CD4-positive, alpha-beta T cell (primary cell): ENCODE measurements around the gene IL1R2. TPM values are rescaled to one million over a fixed set of nuclear protein-coding genes. Genes with fewer than 3 reads are reported as not detected.

Experiments
- ATAC-seq: fragments of 200-7000 bp; cut with Tn5 transposase; one replicate; pipeline ENCODE4 v1.10.0; 2022; ENCODE audit warnings: mild to moderate bottlenecking; ENCODE audit not compliant: poor library complexity
- CTCF ChIA-PET: fragments of 350-600 bp; sonication (Branson Sonifier 250); formaldehyde crosslinking; loops from one replicate; lab custom pipeline; 2021; ENCODE audit warnings: antibody characterized with exemption, inconsistent platforms; lab: Charles Lee
- POLR2A ChIA-PET: fragments of 350-600 bp; sonication (Branson Sonifier 250); formaldehyde crosslinking; loops from one replicate; lab custom pipeline; 2021; ENCODE audit warnings: antibody characterized with exemption, inconsistent platforms; lab: Charles Lee
- DNase-seq, 14 experiments: peaks; one replicate each; pipeline ENCODE4 v3.0.0-alpha.2; 2013 to 2020; ENCODE audit warnings: mixed read lengths in 2 of 14
- H3K27ac ChIP-seq, 2 donors: one replicate each; pipeline versions ENCODE4 v1.5.1 to v1.7.0; 2013; ENCODE audit warnings: low read length in 2 of 2, low read depth in 1 of 2, mild to moderate bottlenecking in 1 of 2
- H3K27me3 ChIP-seq, 2 experiments: 1 replicate in 1 of 2; 2 replicates in 1 of 2; pipeline versions ENCODE4 v1.6.1 to v1.7.0; 2013; ENCODE audit warnings: low read length in 2 of 2, control low read depth in 1 of 2, mild to moderate bottlenecking in 1 of 2, moderate library complexity in 1 of 2; ENCODE audit not compliant: insufficient read depth in 2 of 2, control insufficient read depth in 1 of 2
- H3K36me3 ChIP-seq: one replicate; pipeline ENCODE4 v1.6.1; 2013; ENCODE audit warnings: low read length, control low read depth; ENCODE audit not compliant: insufficient read depth
- H3K4me1 ChIP-seq: one replicate; pipeline ENCODE4 v1.6.1; 2013; ENCODE audit warnings: low read length, control low read depth; ENCODE audit not compliant: insufficient read depth
- H3K4me3 ChIP-seq: one replicate; pipeline ENCODE4 v1.5.1; 2013; ENCODE audit warnings: mild to moderate bottlenecking, low read length, moderate library complexity
- H3K9me3 ChIP-seq, 2 experiments: 1 replicate in 1 of 2; 2 replicates in 1 of 2; pipeline versions ENCODE4 v1.6.1 to v1.7.0; 2013; ENCODE audit warnings: low read length in 2 of 2, mild to moderate bottlenecking in 2 of 2, control low read depth in 1 of 2, moderate library complexity in 1 of 2; ENCODE audit not compliant: control insufficient read depth in 1 of 2, insufficient read depth in 1 of 2
- H3K27ac Mint-ChIP-seq: one replicate; pipeline ENCODE4 v1.8.0; 2020; ENCODE audit warnings: mixed read lengths
- H3K27me3 Mint-ChIP-seq: one replicate; pipeline ENCODE4 v1.8.0; 2021; ENCODE audit warnings: mixed read lengths
- H3K36me3 Mint-ChIP-seq: one replicate; pipeline ENCODE4 v1.8.0; 2021; ENCODE audit warnings: low read depth, mixed read lengths
- H3K4me1 Mint-ChIP-seq: one replicate; pipeline ENCODE4 v1.8.0; 2021; ENCODE audit warnings: low read depth, mixed read lengths
- H3K4me3 Mint-ChIP-seq: one replicate; pipeline ENCODE4 v1.8.0; 2020; ENCODE audit warnings: mild to moderate bottlenecking, mixed read lengths
- H3K9me3 Mint-ChIP-seq: one replicate; pipeline ENCODE4 v1.8.0; 2020; ENCODE audit warnings: mixed read lengths
- CTCF ChIP-seq: fragments of 200-600 bp; IDR thresholded peaks from one replicate; pipeline ENCODE4 v1.8.0; 2022; ENCODE audit warnings: antibody characterized with exemption, mild to moderate bottlenecking
- intact Hi-C, 2 experiments: fragments of 100-400 bp; cut with DNase I in 1 of 2; cut with micrococcal nuclease in 1 of 2; formaldehyde crosslinking; loops; one replicate each; pipeline versions ENCODE4 v1.15.1 to v1.9.0; 2023 to 2025; cut with DNase I, micrococcal nuclease
- total RNA-seq, 174 experiments: library from RNA in 2 of 174; stranded (reverse) in 2 of 174; gene quantifications; one replicate each; pipeline ENCODE4 v1.2.3 and lab custom pipeline; 2021 to 2026

The IL1R2 gene
- total RNA-seq, 2 experiments from 2014 or later = 0.31 to 0.47 TPM

- Mint-ChIP-seq H3K36me3 (no peaks in the 10 kb centered on the region), H3K4me1 (no peaks in the 10 kb centered on the region), H3K27ac (no peak overlapping the region), H3K27me3 (no peaks in the 10 kb centered on the region), H3K9me3 (no peaks in the 10 kb centered on the region), H3K4me3 (no peak overlapping the region)
- ChIA-PET CTCF (no interaction called here), POLR2A (no interaction called here)
- ATAC-seq (no peak), DNase-seq (peak in 1 of 14 experiments; percentile 26)
- no peak overlapping the region for H3K4me3 ChIP-seq
- H3K27ac ChIP-seq = no peak overlapping the region
- TF ChIP-seq CTCF = no peak
- H3K9me3 ChIP-seq = no peaks in the 10 kb centered on the region
- intact Hi-C loops = loop anchor here in 1 of 2 experiments (5.0 to 10.0 kb wide), 2 partner anchors 56 to 589 kb away; no protein-coding TSS in a partner anchor
- H3K27me3 ChIP-seq = no peaks in the 10 kb centered on the region
- H3K36me3 ChIP-seq = no peaks in the 10 kb centered on the region
- peaks cover 15% of the 10 kb centered on the region for H3K4me1 ChIP-seq
These were observed 11.9 kb downstream of the IL1R2 start for GRCh38 chr2:102003696-102004095.

GRCh38 chr2:102004581-102004980 lies 12.8 kb downstream of the IL1R2 start:
- Mint-ChIP-seq H3K27me3 (no peaks in the 10 kb centered on the region), H3K4me1 (no peaks in the 10 kb centered on the region), H3K36me3 (no peaks in the 10 kb centered on the region), H3K4me3 (no peak overlapping the region), H3K9me3 (no peaks in the 10 kb centered on the region), H3K27ac (no peak overlapping the region)
- CTCF ChIA-PET = interaction anchor here (1.7 kb wide), 1 partner anchor 16 kb away, joined by 3 read pairs; no protein-coding TSS in a partner anchor
- ATAC-seq = no peak
- Histone ChIP-seq H3K4me1 (peaks cover 15% of the 10 kb centered on the region), H3K4me3 (no peak overlapping the region), H3K9me3 (no peaks in the 10 kb centered on the region), H3K36me3 (no peaks in the 10 kb centered on the region), H3K27me3 (no peaks in the 10 kb centered on the region), H3K27ac (no peak overlapping the region)
- POLR2A ChIA-PET = interaction anchor here (0.6 to 1.1 kb wide), 3 partner anchors 138 to 696 kb away, joined by 3 read pairs; partner anchors contain the start of genes IL1R1 and RNF149
- TF ChIP-seq CTCF = no peak
- peak in 1 of 14 experiments; percentile 47 for DNase-seq
- intact Hi-C loops = loop anchor here in 1 of 2 experiments (5.0 to 10.0 kb wide), 2 partner anchors 57 to 590 kb away; no protein-coding TSS in a partner anchor

GRCh38 chr2:102005449-102005848 lies 13.7 kb downstream of the IL1R2 start:
- no peak overlapping the region for H3K4me3 Mint-ChIP-seq
- Histone ChIP-seq H3K4me3 (no peak overlapping the region), H3K9me3 (no peaks in the 10 kb centered on the region), H3K36me3 (no peaks in the 10 kb centered on the region), H3K4me1 (peaks cover 15% of the 10 kb centered on the region), H3K27me3 (no peaks in the 10 kb centered on the region), H3K27ac (no peak overlapping the region)
- no peak for ATAC-seq
- DNase-seq = no peak
- H3K27me3 Mint-ChIP-seq = no peaks in the 10 kb centered on the region
- ChIA-PET POLR2A (interaction anchor here (1.1 kb wide), 1 partner anchor 137 kb away, joined by 3 read pairs; the partner anchor contains the start of gene IL1R1), CTCF (interaction anchor here (1.7 to 2.2 kb wide), 2 partner anchors 15 to 235 kb away, joined by 3 to 11 read pairs; no protein-coding TSS in a partner anchor)
- no peaks in the 10 kb centered on the region for H3K4me1 Mint-ChIP-seq
- no peaks in the 10 kb centered on the region for H3K36me3 Mint-ChIP-seq
- no peak overlapping the region for H3K27ac Mint-ChIP-seq
- TF ChIP-seq CTCF = no peak
- no peaks in the 10 kb centered on the region for H3K9me3 Mint-ChIP-seq
- intact Hi-C loops = loop anchor here in 1 of 2 experiments (10.0 kb wide), 1 partner anchor 591 kb away; no protein-coding TSS in a partner anchor
